ENCODE data around the gene G6PC1.

The G6PC1 gene

GRCh38 chr17:42950044-42950783 is 49.6 kb downstream of the G6PC1 start:
- DNase-seq, result peak; percentile 89

Data from HCEC 1CT (cell line).